ENCODE data around the gene RCOR2.

Gene RCOR2

GRCh38 chr11:63913866-63914830 lies 2.8 kb downstream of the RCOR2 start:
- TF ChIP-seq CTCF (IDR thresholded peaks at IDR 0.05): no peak

- TF ChIP-seq CTCF (IDR thresholded peaks at IDR 0.05): no peak
Observed at GRCh38 chr11:63912678-63913077, 4.3 kb downstream of the RCOR2 start.

GRCh38 chr11:63911876-63912275 lies 5.1 kb downstream of the RCOR2 start:
- TF ChIP-seq CTCF (IDR thresholded peaks at IDR 0.05): no peak

GRCh38 chr11:63911440-63911839 lies 5.5 kb downstream of the RCOR2 start:
- no peak for TF ChIP-seq CTCF (IDR thresholded peaks at IDR 0.05)

- TF ChIP-seq CTCF (IDR thresholded peaks at IDR 0.05): no peak
Observed at GRCh38 chr11:63910675-63911074, 6.3 kb downstream of the RCOR2 start.

GRCh38 chr11:63909591-63910506 lies 7.1 kb downstream of the RCOR2 start:
- no peak for TF ChIP-seq CTCF (IDR thresholded peaks at IDR 0.05)

GRCh38 chr11:63908631-63909401 lies 8.1 kb downstream of the RCOR2 start:
- no peak for TF ChIP-seq CTCF (IDR thresholded peaks at IDR 0.05)
